GM12875 (cell line): ENCODE data around the gene LRP1B.
"Not testable (repeated sequence)": the region's sequence is repeated elsewhere in the genome, so short reads cannot be mapped to it uniquely, and the experiment has no call there.

Experiments
- H3K4me3 ChIP-seq: one replicate; pipeline ENCODE4 v1.5.1; 2011; ENCODE audit warnings: low read depth, low read length, control low read depth
- CTCF ChIP-seq: IDR thresholded peaks from 2 replicates; pipeline ENCODE4 v1.5.1; 2011; ENCODE audit warnings: low read depth, mild to moderate bottlenecking, control low read depth, inconsistent platforms, low read length, moderate library complexity, borderline replicate concordance; ENCODE audit not compliant: insufficient read depth

The LRP1B gene

GRCh38 chr2:140454717-140455116 is 1676.1 kb downstream of the LRP1B start:
- no peak for TF ChIP-seq CTCF

GRCh38 chr2:140451324-140451723 is 1679.5 kb downstream of the LRP1B start:
- no peak for TF ChIP-seq CTCF

More at GRCh38 chr2:140454717-140455116, 1676.1 kb downstream of the LRP1B start:
- no peak overlapping the region for H3K4me3 ChIP-seq

GRCh38 chr2:140442319-140442718 is 1688.5 kb downstream of the LRP1B start:
- no peak for TF ChIP-seq CTCF
- H3K4me3 ChIP-seq = no peak overlapping the region

More at GRCh38 chr2:140451324-140451723, 1679.5 kb downstream of the LRP1B start:
- no peak overlapping the region for H3K4me3 ChIP-seq

- no peak overlapping the region for H3K4me3 ChIP-seq
- no peak for TF ChIP-seq CTCF
These were observed 1690.0 kb downstream of the LRP1B start for GRCh38 chr2:140440815-140441214.

- H3K4me3 ChIP-seq = no peak overlapping the region
- TF ChIP-seq CTCF = no peak
These were observed 1693.9 kb downstream of the LRP1B start for GRCh38 chr2:140436936-140437335.

GRCh38 chr2:140427033-140427432 is 1703.8 kb downstream of the LRP1B start:
- H3K4me3 ChIP-seq = not testable (repeated sequence)

GRCh38 chr2:140424471-140424870 is 1706.3 kb downstream of the LRP1B start:
- TF ChIP-seq CTCF = no peak
- H3K4me3 ChIP-seq = no peak overlapping the region

GRCh38 chr2:140422759-140423158 is 1708.1 kb downstream of the LRP1B start:
- no peak for TF ChIP-seq CTCF
- no peak overlapping the region for H3K4me3 ChIP-seq
